Measurements from ENCODE around the gene PHOSPHO1. TPM values are rescaled to one million over a fixed set of nuclear protein-coding genes. Genes with fewer than 3 reads are reported as not detected.

Gene PHOSPHO1
- polyA plus RNA-seq, 1 donor: 1.3 TPM

DNA sequence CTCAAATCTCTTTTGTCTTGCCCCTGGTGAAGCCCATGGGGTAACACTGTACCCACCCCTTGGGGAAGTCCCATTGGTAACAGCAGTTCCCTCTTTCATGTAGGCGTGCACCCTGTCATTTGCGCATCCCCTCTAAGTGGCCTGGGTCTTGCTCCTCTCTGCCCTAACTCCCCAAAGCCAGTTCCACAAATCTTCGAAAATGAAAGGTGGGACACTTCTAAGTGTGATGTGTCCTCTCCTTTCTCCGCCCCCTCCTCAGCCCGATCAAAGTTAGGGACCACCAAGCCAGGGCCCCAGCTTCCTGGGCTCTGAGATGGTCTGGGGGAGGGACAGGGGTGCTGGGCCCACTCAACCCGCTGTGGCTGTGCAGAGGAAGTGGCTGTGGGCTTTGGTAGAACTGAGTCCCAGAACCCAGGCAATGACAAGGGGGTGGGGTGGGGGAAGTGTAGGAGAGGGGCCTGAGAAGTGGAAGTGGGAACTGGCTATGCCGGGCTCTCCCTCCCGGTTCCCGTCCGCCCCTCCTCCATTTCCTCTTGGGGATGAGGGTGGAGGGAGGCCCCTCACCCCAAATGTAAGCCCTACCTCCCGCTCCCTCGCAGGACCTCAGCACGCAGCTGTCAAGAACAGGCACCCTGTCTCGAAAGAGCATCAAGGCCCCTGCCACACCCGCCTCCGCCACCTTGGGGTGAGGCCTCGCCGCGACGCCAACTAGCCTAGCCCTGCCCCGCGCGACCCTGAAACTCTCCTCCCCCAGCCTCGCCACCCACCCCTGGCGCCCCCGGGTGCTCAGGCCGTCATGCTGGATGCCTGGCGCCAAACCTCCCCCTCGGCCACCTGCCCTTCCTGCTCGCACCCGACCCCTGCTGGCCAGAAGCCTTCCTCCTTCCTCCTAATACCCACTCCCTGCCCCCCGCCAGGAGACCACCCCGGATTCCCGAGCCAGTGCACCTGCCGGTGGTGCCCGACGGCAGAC is 11.4 kb downstream of the PHOSPHO1 start:
- no peak for DNase-seq

DNA sequence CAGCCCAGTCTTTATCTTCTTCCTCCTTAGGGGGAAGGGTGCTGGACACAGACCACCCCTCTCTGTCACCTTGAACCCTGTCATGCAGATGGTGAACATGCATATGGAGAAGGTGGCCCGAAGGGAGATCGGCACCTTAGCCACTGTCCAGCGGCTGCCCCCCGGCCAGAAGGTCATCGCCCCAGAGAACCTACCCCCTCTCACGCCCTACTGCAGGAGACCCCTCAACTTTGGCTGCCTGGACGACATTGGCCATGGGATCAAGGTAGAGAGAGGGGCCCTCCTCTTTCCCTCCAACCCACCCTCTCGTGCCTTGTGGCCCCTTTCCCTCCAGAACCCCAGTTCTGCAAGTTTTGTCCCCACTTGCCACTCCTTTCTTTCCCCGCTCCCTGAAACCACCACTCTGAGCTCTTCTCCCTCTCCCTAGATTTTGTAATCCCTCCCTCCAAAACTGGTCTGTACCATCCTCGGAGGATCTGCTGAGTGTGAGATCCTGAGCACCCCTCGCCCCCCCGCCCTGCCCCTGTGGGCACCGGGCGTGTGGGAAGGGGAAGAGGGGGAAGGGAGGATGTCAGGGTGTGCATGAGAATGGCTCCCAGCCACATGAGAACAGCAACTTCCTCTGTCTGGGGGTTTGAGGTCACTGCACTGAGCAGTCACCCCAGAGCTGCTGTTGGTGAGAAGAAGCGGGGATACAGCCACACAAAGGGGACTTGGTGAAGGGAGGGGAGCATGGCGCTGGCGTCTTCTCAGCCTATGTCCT is 12.8 kb downstream of the PHOSPHO1 start:
- DNase-seq: no peak

DNA sequence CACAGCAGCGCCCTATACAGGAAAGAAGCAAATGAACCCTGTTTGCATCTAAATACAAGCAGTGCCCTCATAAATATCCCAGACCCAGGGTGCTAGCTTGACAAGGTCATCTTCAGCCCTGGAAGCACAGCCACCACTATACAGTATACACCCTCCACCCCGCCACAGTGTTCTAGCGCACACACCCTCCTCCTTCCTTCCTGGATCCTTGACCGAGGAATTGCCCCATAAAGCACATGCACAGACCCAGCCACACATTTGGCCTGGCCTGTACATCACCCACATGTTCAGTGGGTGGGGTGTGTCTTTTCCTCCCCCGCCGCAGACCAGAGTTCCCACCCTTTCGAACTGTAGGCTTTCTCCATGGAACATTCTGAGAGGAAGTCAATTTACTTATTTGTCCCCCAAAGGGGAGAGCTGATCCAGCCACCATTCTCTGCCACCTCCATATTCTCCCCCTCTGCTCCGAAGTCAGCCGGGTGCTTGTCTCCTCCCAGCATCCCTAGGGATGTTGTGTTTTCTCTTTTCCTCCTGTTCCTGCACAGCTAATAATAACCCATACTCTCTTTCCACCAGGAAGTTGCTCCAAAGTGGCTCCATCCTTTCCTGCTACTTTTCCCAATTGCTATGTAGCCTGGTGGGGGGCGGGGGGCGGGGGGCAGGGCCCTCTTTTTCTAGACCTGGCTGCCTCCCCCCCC is 13.5 kb downstream of the PHOSPHO1 start:
- DNase-seq: no peak

DNA sequence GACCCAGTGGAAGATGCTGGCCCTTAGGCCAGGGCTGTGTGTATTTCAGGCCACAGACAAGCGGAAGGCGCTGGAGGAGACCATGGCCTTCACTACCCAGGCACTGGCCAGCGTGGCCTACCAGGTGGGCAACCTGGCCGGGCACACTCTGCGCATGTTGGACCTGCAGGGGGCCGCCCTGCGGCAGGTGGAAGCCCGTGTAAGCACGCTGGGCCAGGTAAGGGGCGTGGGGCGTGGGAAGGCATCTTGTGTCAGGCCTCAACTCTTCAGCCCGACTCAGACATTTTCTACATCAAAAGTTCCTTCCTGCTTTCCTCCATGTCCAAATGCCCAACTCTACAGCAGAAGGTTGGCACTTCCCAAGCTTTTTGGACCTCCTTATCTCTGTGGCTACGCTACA is 14.1 kb downstream of the PHOSPHO1 start:
- DNase-seq: no peak

DNA sequence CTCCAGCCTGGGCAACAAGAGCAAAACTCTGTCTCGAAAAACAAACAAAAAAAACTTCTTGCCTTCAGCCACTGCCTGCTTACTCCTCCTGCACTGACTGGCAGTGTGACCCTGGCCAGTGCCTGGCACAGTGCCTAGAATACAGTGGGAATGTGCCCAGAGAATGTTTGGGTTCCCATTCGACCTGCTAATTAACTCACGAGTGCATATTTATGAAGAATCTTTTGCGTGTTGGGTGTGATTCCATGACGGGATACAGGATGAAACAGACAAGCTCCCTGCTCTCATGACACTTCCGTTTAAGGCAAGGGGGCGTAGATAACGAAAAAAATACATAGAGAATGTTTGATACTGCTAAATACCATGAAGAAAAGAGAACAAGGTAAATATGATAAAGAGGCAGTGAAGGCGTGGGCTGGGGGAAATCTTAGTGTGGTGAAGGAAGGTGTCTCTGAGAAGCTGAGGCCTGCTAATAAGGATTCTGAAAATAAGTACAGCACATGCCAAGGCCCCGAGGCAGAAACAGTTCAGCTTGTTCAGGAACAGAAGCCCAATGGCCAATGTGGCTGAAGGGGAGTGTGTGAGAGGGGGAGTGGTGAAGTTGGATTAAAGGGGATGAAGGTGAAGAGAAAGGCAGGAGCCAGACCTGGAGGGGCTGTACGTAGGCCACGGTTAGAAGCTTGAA is 15.8 kb downstream of the PHOSPHO1 start:
- DNase-seq: no peak

DNA sequence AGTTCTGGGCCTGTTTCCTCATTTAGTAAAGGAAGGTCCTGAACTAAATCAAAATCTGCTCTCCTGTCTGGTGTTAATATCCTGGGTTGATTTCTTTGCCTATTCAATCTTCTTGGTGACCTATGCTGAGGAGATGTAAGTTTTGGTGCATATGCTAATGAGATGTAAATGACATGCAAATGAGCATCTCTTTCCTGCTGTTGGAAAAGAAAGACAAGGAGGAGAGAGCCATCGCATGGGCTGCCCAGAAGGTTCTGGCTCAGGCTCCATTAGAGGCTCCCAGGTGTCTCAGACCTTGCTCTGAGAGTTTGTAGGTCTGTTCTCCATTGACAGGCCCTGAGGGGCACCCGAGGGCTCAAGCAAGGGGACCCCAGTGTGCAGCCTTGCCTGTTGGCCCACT is 16.7 kb downstream of the PHOSPHO1 start:
- no peak for DNase-seq

DNA sequence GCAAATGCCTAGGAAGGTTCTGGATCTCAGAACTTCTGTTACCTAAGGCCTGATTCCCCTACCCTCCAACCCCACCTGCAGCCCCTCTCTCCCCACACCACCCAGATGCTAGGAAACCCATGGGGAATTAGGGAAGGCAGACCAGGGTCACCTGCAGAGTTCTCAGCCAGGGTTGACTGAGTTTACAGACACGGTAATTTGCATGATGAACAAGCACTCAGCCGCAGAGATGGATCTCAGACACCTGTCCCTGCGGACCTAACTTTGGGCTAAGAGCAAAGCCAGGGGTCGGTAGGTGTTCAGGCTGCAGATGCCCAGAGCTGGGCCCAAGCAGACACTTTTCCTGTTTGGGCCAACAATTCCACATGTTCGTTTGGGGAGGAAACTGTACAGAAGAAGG is 17.2 kb downstream of the PHOSPHO1 start:
- DNase-seq: no peak

DNA sequence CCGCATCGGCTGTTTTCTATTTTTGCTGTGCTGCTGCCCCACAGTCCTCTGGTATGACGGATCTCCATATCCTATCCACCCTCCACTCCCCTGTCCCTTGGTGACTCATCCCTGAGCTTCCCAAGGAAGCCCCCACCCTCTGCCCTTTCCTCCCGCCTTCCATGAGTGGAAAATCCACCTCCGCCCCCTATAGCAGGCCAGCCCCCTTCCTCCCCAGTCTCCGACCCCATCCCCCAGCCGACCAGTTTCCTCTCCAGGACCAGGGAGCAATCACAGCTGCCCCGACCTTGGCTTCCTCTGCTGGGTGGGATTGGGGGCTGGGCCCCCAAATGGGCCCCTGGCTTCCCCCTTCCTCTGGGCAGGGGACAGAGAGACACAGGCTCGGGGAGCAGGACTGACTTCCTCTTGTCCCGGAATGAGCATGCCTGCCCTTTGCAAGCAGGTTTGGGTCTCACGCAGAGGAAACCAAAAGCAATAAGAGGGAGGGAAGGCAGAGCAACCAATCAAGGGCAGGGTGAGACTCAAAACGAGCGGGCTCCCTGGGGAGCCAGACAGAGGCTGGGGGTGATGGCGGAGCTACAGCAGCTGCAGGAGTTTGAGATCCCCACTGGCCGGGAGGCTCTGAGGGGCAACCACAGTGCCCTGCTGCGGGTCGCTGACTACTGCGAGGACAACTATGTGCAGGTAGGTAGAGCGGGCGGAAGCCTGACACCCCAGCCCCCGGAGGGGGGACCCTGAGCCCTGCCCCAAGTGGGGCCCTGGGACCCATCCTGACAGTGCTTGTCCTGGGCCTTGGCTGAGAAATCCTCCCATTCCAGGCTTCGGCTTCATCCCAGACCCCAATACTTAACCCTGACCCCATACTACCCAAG is 20.2 kb downstream of the PHOSPHO1 start, which contains the start of the genes ABI3 and GNGT2:
Gene ABI3 (plus strand): TSS at position 550 of the 872 bp plus-strand sequence. CDS start 18 bp downstream, at position 568.
Gene GNGT2 (minus strand): TSS at position 417 of the 872 bp plus-strand sequence. CDS start 3,152 bp downstream, outside the sequence.
- DNase-seq: no peak

DNA sequence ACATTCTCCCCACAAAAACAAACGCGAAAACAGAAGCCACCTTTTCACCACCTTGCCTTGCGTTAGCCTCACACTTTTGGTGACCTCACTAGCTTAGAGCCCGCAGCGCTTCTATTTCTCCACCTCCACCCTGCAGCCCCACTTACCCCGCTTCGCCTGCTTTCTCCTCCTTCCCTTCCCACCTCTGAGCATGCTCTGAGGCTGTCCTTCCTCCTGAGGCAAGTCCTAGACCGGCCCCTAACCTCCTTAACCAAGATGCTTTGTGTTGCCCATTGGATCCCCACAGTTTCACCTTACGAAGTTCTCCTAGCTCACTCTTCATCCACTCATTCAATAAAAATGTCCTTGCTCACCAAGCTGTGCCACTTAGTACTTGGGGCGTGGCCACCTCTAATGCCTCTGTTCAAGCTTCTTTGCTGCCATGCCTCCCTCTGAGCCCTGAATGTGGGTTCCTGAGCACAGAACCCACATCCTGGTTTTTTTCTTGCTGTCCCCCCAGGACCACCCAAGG is 21.5 kb downstream of the PHOSPHO1 start:
- DNase-seq: no peak

DNA sequence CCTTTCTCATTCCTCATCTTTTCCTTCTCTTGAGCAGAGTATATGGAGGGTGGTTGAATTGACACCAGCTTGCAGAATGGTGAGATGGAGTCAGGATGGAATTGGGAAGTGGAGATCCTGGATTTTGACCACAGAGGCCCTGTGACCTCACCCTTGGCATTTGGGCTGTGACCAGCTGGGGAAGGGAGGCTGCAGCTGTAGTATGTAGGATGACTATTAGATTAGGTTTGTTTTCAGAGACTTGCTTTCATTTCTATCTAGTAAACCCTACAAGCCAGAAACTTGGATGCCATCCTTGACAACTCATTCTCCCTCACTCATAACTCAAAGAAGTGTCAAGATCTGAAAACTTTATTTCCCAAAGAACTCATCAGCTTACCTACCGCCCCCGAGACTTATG is 26.1 kb downstream of the PHOSPHO1 start:
- DNase-seq: no peak

DNA sequence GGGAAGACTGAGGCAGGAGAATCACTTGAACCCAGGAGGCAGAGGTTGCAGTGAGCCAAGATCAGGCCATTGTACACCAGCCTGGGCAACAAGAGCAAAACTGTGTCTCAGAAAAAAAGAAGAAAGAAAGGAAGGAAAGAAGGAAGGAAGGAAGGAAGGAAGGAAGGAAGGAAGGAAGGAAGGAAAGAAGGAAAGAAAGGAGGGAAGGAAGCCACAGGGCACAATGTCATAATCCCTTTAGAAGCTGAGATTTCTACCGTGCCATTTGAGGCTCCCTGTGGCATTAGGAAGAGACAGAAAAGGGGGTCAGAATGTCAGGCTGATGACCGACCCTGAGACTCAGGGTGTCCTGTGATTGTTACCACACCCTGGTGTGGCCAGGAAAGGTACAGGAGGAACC is 26.8 kb downstream of the PHOSPHO1 start:
- no peak for DNase-seq

DNA sequence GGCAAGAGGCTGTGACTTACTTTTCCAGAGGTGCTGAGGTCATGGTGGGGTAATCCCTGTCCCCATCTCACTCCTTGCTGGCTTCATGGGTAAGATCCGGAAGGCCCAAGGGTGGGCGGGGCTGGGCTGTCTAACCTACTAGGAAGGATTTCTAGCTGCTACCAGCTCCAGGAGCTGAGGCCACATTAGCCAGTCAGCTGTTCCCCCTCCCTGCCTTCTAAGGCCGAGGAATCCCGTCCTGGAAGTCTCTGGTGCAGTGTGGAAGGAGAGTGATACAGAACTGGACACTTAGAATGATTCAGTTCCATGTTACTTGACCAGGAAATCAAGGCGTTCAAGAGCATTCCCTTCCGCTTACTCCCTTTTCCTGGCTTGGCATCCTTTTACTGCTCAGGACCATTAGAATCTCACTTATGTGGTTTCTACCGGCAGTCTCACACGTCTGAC is 29.1 kb downstream of the PHOSPHO1 start:
- DNase-seq: no peak

DNA sequence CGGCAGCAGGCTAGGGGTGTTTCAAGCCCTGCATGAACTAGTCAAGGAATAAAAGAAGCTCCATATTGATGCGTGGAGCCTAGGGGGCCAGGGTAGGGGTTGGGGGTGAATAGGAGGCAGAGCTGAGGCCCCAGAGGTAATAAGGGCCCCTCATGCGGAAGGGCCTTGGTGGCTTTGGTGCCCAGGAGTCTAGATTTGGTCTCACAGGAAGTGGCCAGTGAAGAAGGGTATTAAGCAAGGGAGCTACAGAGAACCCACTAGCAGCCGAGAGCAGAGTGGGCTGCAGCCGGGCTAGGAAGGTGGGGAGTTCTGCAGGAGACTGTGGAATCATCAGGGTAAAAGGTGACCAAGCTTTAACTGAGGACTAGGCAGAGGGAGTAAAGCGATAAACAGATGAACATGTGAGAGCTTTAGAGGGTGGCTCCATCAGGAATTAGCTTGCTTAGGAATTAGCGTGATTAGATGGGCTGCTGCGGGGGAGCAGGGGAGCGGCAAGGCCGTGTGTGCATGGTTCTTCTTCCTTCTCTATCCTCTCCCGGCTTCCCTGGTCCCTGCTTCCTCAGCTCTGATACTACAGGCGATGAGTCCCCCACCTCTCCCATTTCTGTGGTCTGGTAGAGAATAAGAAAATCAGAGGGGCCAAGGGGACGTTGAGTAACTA is 30.0 kb downstream of the PHOSPHO1 start:
- DNase-seq: no peak

DNA sequence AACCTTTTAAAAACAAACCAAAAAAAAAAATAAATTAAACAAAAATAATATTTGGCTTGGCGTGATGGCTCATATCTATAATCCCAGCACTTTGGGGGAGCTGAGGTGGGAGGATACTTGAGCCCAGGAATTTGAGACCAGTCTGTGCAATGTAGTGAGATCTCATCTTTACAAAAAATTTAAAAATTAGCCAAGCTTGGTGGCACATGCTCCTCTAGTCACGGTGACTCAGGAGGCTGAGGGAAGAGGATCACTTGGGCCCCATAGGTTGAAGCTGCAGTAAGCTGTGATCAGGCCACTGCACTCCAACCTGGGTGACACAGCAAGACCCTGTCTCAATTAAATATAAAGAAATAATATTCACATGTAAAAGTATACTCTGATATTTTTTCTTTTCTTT is 32.4 kb downstream of the PHOSPHO1 start:
- no peak for DNase-seq

DNA sequence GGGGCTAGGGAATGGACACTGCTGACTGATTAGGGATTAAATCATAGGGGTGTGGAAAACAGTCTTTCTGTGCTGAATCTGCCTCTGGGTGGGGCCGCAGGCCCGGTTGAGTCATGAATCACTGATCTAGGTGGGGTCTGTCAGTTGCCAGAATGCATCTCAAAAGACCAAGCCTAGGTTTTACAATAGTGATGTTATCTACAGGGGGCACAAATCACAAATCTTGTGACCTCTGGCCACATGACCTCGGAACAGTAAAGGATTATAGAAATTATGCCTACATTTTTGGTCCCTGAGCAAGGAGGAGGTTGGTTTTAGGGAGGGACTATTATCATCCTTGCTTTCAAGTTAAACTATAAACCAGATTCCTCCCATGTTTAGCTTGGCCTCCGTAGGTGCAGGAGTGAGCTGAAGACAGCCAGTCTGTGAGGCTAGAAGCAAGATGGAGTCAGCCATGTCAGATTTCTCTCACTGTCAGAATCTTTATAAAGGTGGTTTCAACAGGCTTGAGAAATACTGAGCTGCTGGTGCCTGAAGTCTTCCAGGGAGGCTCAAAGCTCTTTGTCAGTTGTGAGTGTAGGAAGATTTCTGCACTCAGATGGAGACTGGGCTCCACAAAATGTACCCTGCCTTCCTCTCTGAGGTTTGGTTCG is 33.1 kb downstream of the PHOSPHO1 start:
- no peak for DNase-seq

DNA sequence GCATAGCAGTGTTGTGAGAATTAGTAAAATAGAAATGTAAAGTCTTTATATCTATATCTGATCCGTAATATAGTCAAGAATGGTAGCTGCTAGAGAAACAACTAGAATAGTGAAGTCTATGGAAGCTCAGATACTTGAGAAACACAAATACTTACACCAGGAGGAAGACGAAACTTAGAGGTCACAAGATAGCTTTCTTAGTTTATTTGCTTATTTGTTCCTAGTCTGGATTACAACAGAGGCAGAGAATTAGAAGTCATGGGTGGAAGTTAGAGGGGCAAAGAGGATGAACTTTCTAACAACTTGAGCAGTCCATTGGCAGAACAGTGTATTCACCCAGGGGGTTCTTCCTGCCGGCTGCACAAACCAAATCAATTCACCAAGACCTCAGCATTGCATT is 34.1 kb downstream of the PHOSPHO1 start:
- no peak for DNase-seq

DNA sequence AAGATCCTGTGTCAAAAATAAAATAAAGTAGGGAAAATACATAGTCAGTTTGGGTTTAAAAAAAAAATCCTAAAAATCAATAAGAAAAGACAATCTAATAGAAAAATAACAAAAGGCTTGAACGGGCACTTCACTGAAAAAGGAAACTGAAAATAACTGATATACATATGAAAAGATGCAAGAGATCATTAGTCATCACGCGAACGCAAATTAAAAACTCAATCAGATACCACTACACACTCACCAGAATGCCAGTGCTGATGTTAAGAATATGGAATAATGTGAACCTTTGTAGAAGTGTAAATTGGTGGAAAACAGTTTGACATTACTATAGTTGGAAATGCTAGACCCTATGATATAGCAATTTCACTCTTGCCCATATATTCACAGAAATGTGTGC is 34.8 kb downstream of the PHOSPHO1 start:
- no peak for DNase-seq

DNA sequence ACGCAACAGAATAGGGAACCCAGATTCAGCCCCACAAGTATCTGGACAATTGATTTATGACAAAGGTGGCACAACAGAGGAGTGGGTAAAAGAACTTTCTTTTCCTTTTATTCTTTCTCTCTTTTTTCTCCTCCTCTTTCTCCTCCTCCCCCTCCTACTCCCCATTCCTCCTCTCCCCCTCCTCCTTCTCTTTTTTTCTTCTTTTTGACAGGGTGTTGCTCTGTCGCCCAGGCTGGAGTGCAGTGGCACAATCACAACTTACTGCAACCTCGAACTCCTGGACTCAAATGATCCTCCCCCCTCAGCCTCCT is 36.3 kb downstream of the PHOSPHO1 start:
- no peak for DNase-seq

DNA sequence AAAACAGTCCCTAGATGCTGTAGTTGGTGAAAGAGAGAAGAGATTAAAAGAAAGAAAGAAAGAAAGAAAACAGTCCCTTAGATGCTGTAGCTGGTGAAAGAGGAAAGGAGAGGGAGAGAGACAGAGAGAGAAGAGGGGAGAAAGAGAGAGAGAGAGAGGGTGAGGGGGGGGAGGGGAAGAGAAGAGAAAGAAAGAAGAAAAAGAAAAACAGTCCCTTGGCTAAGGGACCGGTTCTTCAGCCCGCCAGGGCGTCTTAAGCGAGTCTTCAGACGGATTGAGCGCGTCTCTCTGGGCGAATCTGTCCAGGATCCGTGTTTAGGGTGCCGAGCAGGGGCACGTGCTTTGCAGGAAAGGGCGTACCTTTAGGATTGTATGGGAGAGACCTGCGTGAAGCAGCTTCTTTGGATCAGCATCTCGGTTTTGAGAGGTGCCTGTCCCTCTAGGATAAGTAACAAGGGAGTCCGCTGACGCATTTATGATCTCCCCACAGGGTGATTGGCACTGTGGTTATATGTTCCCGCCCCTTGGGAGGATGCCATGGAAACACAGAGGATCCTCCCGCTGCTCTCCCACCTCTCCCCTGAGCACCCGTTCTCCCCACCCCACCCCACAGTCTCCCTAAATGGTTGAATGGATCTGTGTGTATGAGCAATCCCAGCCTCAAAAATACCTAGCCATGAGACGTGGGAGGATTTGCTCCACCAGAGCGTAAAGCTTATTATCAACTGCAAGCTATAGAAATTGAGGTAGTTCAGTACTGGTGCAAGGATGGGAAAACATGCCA is 36.9 kb downstream of the PHOSPHO1 start:
- DNase-seq: peak; percentile 81
